ENCODE measurements around the gene SERPIND1. TPM values are rescaled to one million over a fixed set of nuclear protein-coding genes. Genes with fewer than 3 reads are reported as not detected.
A peak's percentile ranks its signal among the peaks of the same experiment; 100 is the strongest.

The SERPIND1 gene
- total and polyA plus RNA-seq, 2 donors (not counting 1 experiment from before 2014, with no cell fraction given), result not detected

DNA sequence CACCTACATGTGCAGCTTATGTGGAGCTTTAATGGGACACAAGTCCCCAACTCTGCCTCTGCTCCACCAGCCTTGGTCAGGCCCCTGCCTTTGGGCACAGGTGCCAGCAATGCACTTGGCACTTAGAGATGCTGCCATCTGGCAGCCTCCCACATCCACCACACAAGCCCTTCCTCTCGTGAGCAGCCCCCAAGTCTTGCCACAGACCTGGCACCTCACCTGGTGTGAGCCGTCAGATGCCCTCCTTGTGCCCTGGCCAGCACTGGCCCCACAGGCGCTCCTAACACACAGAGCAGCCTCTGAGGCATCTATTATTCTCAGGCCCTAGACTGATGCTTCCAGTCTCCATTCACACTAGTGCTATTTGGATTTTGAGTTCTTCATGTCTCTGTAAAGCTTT is 24.5 kb upstream of the SERPIND1 start:
- H3K4me1 Mint-ChIP-seq, result peaks cover 52% of the 10 kb centered on the region
- Histone ChIP-seq H3K9me3 (ENCODE audit: control extremely low read depth in 1 of 3, control insufficient read depth in 2 of 3, insufficient read depth in 1 of 3, low read length in 2 of 3) (no peaks in the 10 kb centered on the region), H3K27ac (ENCODE audit: low read length in 2 of 2) (peak overlapping the region; percentile 50 to 69), H3K36me3 (replicated peaks in 1 of 2; ENCODE audit: control extremely low read depth in 1 of 2, control insufficient read depth in 1 of 2, extremely low read depth in 1 of 2, insufficient read depth in 2 of 2, low read length in 1 of 2) (peaks cover 0 to 50% of the 10 kb centered on the region in 2 experiments), H3K79me2 (ENCODE audit: control insufficient read depth, insufficient read depth, low read length) (no peaks in the 10 kb centered on the region), H3K4me3 (ENCODE audit: control extremely low read depth in 1 of 5, extremely low read depth in 1 of 5, insufficient read depth in 1 of 5, low read depth in 2 of 5, low read length in 4 of 5) (no peak overlapping the region), H3K4me1 (ENCODE audit: control insufficient read depth in 2 of 2, insufficient read depth in 2 of 2, low read length in 2 of 2) (peaks cover 24 to 48% of the 10 kb centered on the region in 2 donors), H2AFZ (ENCODE audit: insufficient read depth, low read depth, low read length, poor library complexity, severe bottlenecking) (no peak overlapping the region), H4K20me1 (ENCODE audit: control insufficient read depth, insufficient read depth, low read length, poor library complexity, severe bottlenecking) (no peaks in the 10 kb centered on the region), H3K4me2 (replicated peaks; ENCODE audit: low read depth, low read length, poor library complexity, severe bottlenecking) (peak overlapping the region; percentile 42), H3K27me3 (replicated peaks in 1 of 4; ENCODE audit: control extremely low read depth in 1 of 4, control insufficient read depth in 3 of 4, insufficient read depth in 4 of 4, low read length in 3 of 4) (no peaks in the 10 kb centered on the region), H3K9ac (ENCODE audit: low read length) (peak overlapping the region; percentile 32)
- H3K4me3 Mint-ChIP-seq, result peak overlapping the region; percentile 30
- ChIA-PET POLR2A (no interaction called here), CTCF (interaction anchor here (1.3 kb wide), 1 partner anchor 11 kb away, joined by 4 read pairs; no protein-coding TSS in a partner anchor)
- TF ChIP-seq, protein P1, sequence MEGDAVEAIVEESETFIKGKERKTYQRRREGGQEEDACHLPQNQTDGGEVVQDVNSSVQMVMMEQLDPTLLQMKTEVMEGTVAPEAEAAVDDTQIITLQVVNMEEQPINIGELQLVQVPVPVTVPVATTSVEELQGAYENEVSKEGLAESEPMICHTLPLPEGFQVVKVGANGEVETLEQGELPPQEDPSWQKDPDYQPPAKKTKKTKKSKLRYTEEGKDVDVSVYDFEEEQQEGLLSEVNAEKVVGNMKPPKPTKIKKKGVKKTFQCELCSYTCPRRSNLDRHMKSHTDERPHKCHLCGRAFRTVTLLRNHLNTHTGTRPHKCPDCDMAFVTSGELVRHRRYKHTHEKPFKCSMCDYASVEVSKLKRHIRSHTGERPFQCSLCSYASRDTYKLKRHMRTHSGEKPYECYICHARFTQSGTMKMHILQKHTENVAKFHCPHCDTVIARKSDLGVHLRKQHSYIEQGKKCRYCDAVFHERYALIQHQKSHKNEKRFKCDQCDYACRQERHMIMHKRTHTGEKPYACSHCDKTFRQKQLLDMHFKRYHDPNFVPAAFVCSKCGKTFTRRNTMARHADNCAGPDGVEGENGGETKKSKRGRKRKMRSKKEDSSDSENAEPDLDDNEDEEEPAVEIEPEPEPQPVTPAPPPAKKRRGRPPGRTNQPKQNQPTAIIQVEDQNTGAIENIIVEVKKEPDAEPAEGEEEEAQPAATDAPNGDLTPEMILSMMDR (IDR thresholded peaks at IDR 0.05), result no peak
- no peak for TF ChIP-seq EZH2 (IDR thresholded peaks at IDR 0.05; ENCODE audit: borderline replicate concordance, insufficient read depth, low read depth, low read length, poor library complexity, severe bottlenecking)
- no peak for DNase-seq
- H3K27ac Mint-ChIP-seq, result peak overlapping the region; percentile 60
- ATAC-seq (ENCODE audit: low read depth), result no peak
- no peaks in the 10 kb centered on the region for H3K27me3 Mint-ChIP-seq
- intact Hi-C loops (cut with micrococcal nuclease), result no loop called here
- H3K9me3 Mint-ChIP-seq (ENCODE audit: insufficient read depth), result no peaks in the 10 kb centered on the region
- 44% methylated on average over 2 of the region's 3 CpGs for WGBS (ENCODE audit: insufficient coverage)

DNA sequence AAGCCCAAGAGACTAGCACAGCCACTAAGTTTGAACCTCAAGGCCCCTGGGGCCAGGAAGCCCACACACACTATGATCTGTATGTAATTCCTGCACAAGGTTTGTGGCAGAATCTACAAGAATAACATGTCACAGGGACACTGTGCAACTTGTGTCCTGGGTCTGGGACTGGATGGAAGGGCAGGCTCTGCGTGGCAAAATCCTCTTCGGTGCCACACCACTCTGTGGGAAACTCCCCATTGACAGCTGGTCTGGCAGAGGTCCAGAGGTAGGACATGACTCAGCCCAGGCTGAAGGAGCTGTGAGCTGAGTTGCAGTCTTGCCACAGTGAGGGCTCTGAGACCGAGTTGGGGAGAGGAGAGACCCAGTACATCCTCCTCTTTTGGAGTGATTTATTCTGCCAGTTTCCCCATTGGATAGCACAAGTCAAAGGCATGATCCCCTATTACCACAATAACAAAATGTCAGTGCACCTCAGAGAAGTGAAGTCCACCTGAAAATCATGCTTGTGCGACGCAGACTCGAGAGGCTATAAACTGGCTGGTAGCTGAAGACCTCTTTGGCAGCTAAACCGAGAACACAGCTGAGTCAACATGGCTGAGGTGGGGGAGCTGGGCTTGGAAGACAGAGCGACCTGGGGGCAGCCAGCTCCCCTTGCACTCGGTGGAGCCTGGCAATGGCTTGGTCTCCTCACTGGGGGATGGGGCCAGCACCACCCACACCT is 23.3 kb upstream of the SERPIND1 start:
- Histone ChIP-seq H3K79me2 (ENCODE audit: control insufficient read depth, insufficient read depth, low read length) (no peaks in the 10 kb centered on the region), H3K36me3 (replicated peaks in 1 of 2; ENCODE audit: control extremely low read depth in 1 of 2, control insufficient read depth in 1 of 2, extremely low read depth in 1 of 2, insufficient read depth in 2 of 2, low read length in 1 of 2) (peaks cover 0 to 41% of the 10 kb centered on the region in 2 experiments), H3K4me3 (ENCODE audit: control extremely low read depth in 1 of 5, extremely low read depth in 1 of 5, insufficient read depth in 1 of 5, low read depth in 2 of 5, low read length in 4 of 5) (no peak overlapping the region), H3K4me2 (replicated peaks; ENCODE audit: low read depth, low read length, poor library complexity, severe bottlenecking) (no peak overlapping the region), H3K9ac (ENCODE audit: low read length) (no peak overlapping the region), H3K9me3 (ENCODE audit: control extremely low read depth in 1 of 3, control insufficient read depth in 2 of 3, insufficient read depth in 1 of 3, low read length in 2 of 3) (no peaks in the 10 kb centered on the region), H3K4me1 (ENCODE audit: control insufficient read depth in 2 of 2, insufficient read depth in 2 of 2, low read length in 2 of 2) (peaks cover 24 to 48% of the 10 kb centered on the region in 2 donors), H4K20me1 (ENCODE audit: control insufficient read depth, insufficient read depth, low read length, poor library complexity, severe bottlenecking) (no peaks in the 10 kb centered on the region), H2AFZ (ENCODE audit: insufficient read depth, low read depth, low read length, poor library complexity, severe bottlenecking) (no peak overlapping the region), H3K27ac (ENCODE audit: low read length in 2 of 2) (no peak overlapping the region), H3K27me3 (replicated peaks in 1 of 4; ENCODE audit: control extremely low read depth in 1 of 4, control insufficient read depth in 3 of 4, insufficient read depth in 4 of 4, low read length in 3 of 4) (no peaks in the 10 kb centered on the region)
- peak overlapping the region; percentile 61 for H3K27ac Mint-ChIP-seq
- POLR2A ChIA-PET, result no interaction called here
- CTCF ChIA-PET, result interaction anchor here (0.5 to 1.3 kb wide), 4 partner anchors 8 to 33 kb away, joined by 3 to 7 read pairs (median 4); no protein-coding TSS in a partner anchor
- intact Hi-C loops (cut with micrococcal nuclease), result no loop called here
- no peak for DNase-seq
- TF ChIP-seq, protein P1 (IDR thresholded peaks at IDR 0.05), result no peak
- no peak for TF ChIP-seq EZH2 (IDR thresholded peaks at IDR 0.05; ENCODE audit: borderline replicate concordance, insufficient read depth, low read depth, low read length, poor library complexity, severe bottlenecking)
- H3K4me3 Mint-ChIP-seq, result peak overlapping the region; percentile 10
- WGBS (ENCODE audit: insufficient coverage), result 78% methylated on average over 8 of the region's 9 CpGs
- H3K4me1 Mint-ChIP-seq, result peaks cover 49% of the 10 kb centered on the region
- H3K9me3 Mint-ChIP-seq (ENCODE audit: insufficient read depth), result no peaks in the 10 kb centered on the region
- no peak for ATAC-seq (ENCODE audit: low read depth)
- H3K27me3 Mint-ChIP-seq, result no peaks in the 10 kb centered on the region
